Measurements from ENCODE around the gene IL17REL. TPM values are rescaled to one million over a fixed set of nuclear protein-coding genes. Genes with fewer than 3 reads are reported as not detected.

IL17REL gene
- total and polyA plus RNA-seq, 2 of the 13 experiments (the other 11 are each of a cell fraction or from before 2014, with no cell fraction given), result not detected

DNA sequence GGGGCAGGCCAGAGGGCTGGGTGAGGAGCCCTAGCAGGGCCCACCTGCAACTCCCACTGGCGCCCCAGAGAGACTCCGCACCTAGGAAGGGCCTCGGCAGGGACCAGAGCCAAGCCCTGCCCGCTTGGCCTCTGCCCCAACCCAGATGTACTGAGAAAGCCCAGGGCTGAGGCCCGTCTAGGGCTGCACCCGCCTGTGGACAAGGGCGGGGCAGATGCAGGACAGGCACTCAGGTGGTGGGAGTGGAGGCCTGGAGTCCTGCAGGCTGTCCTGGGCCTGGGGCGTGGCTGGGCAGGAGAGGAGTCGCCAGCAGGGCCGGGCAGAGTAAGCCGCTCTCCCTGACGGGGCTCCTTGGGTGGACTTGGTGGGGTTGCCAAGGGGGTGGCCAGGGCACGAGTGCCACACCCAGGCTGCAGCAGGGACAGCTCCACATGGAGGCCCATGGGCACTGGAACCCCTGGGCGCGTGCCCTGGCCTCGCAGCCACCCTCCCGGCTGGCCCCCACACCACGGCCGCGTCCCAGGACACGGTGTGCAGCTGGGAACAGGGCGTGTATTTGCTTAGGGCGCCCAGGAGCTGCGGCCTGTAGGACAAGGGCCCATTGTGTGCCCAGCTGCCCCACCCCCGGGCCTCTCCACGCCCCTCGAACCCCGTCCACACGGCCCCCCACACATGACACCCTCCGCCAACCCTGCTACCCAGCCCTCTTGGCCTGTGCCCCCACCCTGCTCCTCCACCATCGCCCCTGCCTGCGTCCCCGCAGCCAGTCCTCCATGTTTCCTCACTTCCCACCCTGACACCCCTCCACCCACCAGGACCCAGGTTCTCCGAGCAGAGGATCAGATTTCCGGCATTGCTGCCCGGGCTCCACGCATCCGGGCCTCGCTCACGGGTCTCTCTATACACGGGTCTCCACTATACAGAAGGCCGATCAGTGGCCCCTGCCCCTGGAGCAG is 63.3 kb downstream of the IL17REL start (continued):
- no peak for TF ChIP-seq ZFP82 (CRISPR knock-in tag; IDR thresholded peaks at IDR 0.05; ENCODE audit: borderline replicate concordance)
- TF ChIP-seq MXI1 (IDR thresholded peaks at IDR 0.05; ENCODE audit: borderline replicate concordance, low read depth, low read length), result peak; percentile 8; the same call in 1 of the 3 replicates
- no peak for TF ChIP-seq NCOA5 (CRISPR knock-in tag; IDR thresholded peaks at IDR 0.05)
- peak; percentile 45 for TF ChIP-seq ASH2L (IDR thresholded peaks at IDR 0.05; ENCODE audit: insufficient read length, low read depth, low read length)
- no peak; the same call in 1 of the 2 replicates for TF ChIP-seq HDAC1 (CRISPR knock-in tag; IDR thresholded peaks at IDR 0.05)
- no peak for TF ChIP-seq ZNF530 (CRISPR knock-in tag; IDR thresholded peaks at IDR 0.05; ENCODE audit: low read depth)
- TF ChIP-seq, protein P1, sequence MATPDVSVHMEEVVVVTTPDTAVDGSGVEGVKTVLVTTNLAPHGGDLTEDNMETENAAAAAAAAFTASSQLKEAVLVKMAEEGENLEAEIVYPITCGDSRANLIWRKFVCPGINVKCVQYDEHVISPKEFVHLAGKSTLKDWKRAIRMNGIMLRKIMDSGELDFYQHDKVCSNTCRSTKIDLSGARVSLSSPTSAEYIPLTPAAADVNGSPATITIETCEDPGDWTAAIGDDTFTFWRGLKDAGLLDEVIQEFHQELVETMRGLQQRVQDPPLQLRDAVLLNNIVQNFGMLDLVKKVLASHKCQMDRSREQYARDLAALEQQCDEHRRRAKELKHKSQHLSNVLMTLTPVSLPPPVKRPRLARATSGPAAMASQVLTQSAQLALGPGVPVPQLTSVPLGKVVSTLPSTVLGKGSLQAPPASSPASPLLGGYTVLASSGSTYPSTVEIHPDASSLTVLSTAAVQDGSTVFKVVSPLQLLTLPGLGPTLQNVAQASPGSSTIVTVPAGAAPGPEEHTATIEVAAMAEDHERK (CRISPR knock-in tag; IDR thresholded peaks at IDR 0.05; ENCODE audit: low read depth), result no peak
- TF ChIP-seq, protein P2, sequence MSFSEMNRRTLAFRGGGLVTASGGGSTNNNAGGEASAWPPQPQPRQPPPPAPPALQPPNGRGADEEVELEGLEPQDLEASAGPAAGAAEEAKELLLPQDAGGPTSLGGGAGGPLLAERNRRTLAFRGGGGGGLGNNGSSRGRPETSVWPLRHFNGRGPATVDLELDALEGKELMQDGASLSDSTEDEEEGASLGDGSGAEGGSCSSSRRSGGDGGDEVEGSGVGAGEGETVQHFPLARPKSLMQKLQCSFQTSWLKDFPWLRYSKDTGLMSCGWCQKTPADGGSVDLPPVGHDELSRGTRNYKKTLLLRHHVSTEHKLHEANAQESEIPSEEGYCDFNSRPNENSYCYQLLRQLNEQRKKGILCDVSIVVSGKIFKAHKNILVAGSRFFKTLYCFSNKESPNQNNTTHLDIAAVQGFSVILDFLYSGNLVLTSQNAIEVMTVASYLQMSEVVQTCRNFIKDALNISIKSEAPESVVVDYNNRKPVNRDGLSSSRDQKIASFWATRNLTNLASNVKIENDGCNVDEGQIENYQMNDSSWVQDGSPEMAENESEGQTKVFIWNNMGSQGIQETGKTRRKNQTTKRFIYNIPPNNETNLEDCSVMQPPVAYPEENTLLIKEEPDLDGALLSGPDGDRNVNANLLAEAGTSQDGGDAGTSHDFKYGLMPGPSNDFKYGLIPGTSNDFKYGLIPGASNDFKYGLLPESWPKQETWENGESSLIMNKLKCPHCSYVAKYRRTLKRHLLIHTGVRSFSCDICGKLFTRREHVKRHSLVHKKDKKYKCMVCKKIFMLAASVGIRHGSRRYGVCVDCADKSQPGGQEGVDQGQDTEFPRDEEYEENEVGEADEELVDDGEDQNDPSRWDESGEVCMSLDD (CRISPR knock-in tag; IDR thresholded peaks at IDR 0.05; ENCODE audit: borderline replicate concordance), result peak; percentile 95
- peak; percentile 7; the same call in 1 of the 2 replicates for TF ChIP-seq HNF4G (IDR thresholded peaks at IDR 0.05; ENCODE audit: borderline replicate concordance, low read depth, low read length)
- TF ChIP-seq HNF4G (CRISPR knock-in tag; IDR thresholded peaks at IDR 0.05; ENCODE audit: borderline replicate concordance, low read depth), result no peak; the same call in 1 of the 2 replicates
- TF ChIP-seq, protein P3, sequence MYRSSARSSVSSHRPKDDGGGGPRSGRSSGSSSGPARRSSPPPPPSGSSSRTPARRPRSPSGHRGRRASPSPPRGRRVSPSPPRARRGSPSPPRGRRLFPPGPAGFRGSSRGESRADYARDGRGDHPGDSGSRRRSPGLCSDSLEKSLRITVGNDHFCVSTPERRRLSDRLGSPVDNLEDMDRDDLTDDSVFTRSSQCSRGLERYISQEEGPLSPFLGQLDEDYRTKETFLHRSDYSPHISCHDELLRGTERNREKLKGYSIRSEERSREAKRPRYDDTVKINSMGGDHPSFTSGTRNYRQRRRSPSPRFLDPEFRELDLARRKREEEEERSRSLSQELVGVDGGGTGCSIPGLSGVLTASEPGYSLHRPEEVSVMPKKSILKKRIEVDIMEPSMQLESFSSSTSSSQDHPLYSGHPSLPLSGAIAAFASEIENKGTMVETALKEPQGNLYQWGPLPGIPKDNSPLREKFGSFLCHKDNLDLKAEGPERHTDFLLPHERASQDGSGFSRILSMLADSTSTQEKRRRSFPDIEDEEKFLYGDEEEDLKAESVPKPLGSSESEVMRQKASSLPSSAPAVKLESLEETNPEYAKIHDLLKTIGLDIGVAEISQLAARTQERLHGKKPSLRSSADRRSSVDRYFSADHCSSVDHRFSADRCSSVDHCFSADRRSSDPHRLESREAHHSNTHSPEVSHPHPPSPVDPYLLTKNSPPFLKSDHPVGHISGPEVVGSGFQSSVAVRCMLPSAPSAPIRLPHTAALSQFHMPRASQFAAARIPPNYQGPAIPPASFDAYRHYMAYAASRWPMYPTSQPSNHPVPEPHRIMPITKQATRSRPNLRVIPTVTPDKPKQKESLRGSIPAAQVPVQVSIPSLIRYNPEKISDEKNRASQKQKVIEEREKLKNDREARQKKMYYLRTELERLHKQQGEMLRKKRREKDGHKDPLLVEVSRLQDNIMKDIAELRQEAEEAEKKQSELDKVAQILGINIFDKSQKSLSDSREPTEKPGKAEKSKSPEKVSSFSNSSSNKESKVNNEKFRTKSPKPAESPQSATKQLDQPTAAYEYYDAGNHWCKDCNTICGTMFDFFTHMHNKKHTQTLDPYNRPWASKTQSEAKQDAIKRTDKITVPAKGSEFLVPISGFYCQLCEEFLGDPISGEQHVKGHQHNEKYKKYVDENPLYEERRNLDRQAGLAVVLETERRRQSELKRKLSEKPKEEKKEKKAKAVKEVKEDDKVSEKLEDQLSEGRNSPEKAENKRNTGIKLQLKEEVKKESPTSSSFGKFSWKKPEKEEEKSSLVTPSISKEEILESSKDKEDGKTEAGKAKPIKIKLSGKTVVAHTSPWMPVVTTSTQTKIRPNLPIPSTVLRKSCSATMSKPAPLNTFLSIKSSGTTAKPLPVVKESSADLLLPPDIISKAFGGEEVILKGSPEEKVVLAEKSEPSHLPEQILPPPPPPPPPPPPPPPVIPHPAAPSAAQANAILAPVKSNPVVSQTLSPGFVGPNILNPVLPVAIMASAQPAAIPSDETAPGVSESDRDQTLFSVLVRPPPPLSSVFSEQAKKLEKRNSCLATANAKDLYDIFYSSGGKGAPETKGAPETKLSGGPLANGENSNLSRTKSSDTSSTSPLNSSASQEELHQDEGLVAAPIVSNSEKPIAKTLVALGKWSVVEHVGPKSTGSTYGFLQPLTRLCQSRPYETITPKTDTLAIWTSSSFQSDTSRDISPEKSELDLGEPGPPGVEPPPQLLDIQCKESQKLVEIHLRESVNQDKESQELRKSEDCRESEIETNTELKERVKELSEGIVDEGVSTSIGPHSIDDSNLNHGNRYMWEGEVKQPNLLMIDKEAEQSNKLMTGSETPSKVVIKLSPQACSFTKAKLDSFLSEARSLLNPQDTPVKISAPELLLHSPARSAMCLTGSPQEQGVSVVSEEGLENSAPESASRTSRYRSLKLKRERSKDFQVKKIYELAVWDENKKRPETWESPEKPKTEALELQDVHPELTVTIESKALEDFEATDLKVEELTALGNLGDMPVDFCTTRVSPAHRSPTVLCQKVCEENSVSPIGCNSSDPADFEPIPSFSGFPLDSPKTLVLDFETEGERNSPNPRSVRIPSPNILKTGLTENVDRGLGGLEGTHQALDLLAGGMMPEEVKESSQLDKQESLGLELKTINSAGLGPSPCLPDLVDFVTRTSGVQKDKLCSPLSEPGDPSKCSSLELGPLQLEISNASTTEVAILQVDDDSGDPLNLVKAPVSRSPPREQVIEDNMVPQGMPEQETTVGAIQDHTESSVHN (CRISPR knock-in tag; IDR thresholded peaks at IDR 0.05), result no peak
- 0 out of 2 replicates have a peak, but pooled peaks have one; percentile 19 for TF ChIP-seq KMT2B (CRISPR knock-in tag; IDR thresholded peaks at IDR 0.05)
- TF ChIP-seq ATF1 (CRISPR knock-in tag; IDR thresholded peaks at IDR 0.05), result no peak
- no peak for TF ChIP-seq ZNF839 (CRISPR knock-in tag; IDR thresholded peaks at IDR 0.05; ENCODE audit: borderline replicate concordance)
- peak; percentile 0 for TF ChIP-seq HNRNPLL (IDR thresholded peaks at IDR 0.05; ENCODE audit: low read depth, low read length, poor library complexity, severe bottlenecking)

Data from HepG2 (cell line).